ENCODE data around the gene CERT1. TPM values are rescaled to one million over a fixed set of nuclear protein-coding genes. Genes with fewer than 3 reads are reported as not detected.

Gene CERT1
- polyA plus RNA-seq, 1 experiment = 4.5 TPM

DNA sequence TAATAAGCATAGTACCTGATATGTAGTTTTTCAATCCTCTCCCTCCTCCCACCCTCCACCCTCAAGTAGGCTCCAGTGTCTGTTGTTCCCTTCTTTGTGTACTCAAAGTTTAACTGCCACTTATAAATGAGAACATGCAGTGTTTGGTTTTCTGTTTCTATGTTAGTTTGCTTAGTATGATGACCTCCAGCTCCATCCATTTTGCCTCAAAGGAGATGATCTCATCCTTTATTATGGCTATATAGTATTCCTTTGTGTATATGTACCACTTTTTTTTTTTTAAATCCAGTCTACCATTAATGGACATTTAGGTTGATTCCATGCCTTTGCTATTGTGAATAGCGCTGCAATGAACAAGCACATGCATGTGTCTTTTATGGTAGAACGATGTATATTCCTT lies 20.8 kb upstream of the CERT1 start:
- POLR2A ChIA-PET = no interaction called here
- CTCF ChIA-PET = no interaction called here

DNA sequence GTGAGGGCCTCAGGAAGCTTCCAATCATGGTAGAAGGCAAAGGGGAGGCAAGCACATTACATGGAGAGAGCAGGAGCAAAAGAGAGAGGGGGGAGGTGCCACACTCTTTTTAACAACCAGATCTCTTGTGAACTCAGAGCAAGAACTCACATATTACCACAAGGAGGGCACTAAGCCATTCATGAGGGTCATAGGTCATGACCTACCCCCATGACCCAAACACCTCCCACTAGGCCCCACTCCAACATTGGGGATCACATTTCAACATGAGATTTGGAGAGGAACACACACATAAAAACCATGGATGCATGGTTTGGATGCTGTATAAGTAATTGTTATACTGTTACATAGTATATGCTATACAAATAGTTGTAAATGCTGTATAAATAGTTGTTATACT lies 17.8 kb upstream of the CERT1 start:
- TF ChIP-seq, protein P1, sequence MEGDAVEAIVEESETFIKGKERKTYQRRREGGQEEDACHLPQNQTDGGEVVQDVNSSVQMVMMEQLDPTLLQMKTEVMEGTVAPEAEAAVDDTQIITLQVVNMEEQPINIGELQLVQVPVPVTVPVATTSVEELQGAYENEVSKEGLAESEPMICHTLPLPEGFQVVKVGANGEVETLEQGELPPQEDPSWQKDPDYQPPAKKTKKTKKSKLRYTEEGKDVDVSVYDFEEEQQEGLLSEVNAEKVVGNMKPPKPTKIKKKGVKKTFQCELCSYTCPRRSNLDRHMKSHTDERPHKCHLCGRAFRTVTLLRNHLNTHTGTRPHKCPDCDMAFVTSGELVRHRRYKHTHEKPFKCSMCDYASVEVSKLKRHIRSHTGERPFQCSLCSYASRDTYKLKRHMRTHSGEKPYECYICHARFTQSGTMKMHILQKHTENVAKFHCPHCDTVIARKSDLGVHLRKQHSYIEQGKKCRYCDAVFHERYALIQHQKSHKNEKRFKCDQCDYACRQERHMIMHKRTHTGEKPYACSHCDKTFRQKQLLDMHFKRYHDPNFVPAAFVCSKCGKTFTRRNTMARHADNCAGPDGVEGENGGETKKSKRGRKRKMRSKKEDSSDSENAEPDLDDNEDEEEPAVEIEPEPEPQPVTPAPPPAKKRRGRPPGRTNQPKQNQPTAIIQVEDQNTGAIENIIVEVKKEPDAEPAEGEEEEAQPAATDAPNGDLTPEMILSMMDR (IDR thresholded peaks at IDR 0.05; ENCODE audit: insufficient read depth, low read depth, low read length) = no peak
- ChIA-PET CTCF (no interaction called here), POLR2A (no interaction called here)
- 0 out of 2 replicates have a peak, but pooled peaks cover 1% of the 10 kb centered on the region for H3K36me3 ChIP-seq (ENCODE audit: control insufficient read depth, insufficient read depth, low read length)
- no peak overlapping the region for H3K4me3 ChIP-seq (ENCODE audit: low read depth, low read length)
- no peaks in the 10 kb centered on the region for H3K27me3 ChIP-seq (ENCODE audit: control insufficient read depth, insufficient read depth, low read length)
- DNase-seq (ENCODE audit: low read depth) = no peak

More for the DNA sequence above, 20.8 kb upstream of the CERT1 start:
- H3K36me3 ChIP-seq (ENCODE audit: control insufficient read depth, insufficient read depth, low read length) = peaks cover 4% of the 10 kb centered on the region; the same call in 1 of the 2 replicates
- H3K27me3 ChIP-seq (ENCODE audit: control insufficient read depth, insufficient read depth, low read length) = no peaks in the 10 kb centered on the region
- DNase-seq (ENCODE audit: low read depth) = no peak
- no peak overlapping the region for H3K4me3 ChIP-seq (ENCODE audit: low read depth, low read length)
- TF ChIP-seq, protein P1 (IDR thresholded peaks at IDR 0.05; ENCODE audit: insufficient read depth, low read depth, low read length) = no peak

DNA sequence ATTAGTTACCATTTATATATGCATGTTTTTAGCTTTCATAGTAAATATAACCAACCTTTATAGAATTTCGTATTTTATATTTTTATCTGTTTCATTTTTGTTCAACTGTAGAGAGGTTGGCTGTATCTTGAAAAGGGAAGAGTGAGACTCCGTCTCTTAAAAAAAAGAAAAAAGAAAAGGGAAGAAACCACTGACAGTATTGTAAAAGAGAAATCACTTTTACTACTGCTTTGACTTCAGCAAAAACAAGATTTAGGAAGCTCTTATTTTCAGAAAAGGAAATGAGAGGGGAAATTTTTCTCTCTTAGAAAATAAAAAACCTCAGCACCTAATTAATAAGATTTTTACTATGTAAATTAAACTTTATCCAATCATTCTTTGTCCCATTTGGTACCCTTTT lies 14.6 kb upstream of the CERT1 start:
- no peak overlapping the region for H3K4me3 ChIP-seq (ENCODE audit: low read depth, low read length)
- ChIA-PET CTCF (no interaction called here), POLR2A (no interaction called here)
- TF ChIP-seq, protein P1 (IDR thresholded peaks at IDR 0.05; ENCODE audit: insufficient read depth, low read depth, low read length) = no peak
- DNase-seq (ENCODE audit: low read depth) = no peak
- H3K36me3 ChIP-seq (ENCODE audit: control insufficient read depth, insufficient read depth, low read length) = 0 out of 2 replicates have a peak, but pooled peaks cover 1% of the 10 kb centered on the region
- H3K27me3 ChIP-seq (ENCODE audit: control insufficient read depth, insufficient read depth, low read length) = no peaks in the 10 kb centered on the region

DNA sequence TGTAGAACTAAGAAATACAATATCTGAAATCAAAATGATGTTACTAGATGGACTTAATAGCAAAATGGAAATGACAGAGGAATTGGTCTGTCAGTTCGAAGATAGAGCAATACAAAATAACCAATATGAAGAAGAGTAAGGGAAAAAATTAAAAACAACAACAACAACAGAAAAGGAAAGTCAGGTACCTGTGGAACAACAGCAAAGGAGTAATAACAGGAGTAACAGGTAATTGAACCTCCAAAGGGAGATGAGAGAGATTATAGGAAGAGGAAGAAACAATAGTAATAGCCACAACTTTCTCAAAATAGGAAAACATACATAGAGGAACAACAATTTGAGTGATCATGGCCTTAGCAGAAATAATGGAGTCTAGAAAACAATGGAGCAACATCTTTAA lies 13.9 kb upstream of the CERT1 start:
- POLR2A ChIA-PET = no interaction called here
- CTCF ChIA-PET = interaction anchor here (1.1 kb wide), 1 partner anchor 9 kb away, joined by 3 read pairs; no protein-coding TSS in a partner anchor
- H3K27me3 ChIP-seq (ENCODE audit: control insufficient read depth, insufficient read depth, low read length) = no peaks in the 10 kb centered on the region
- 0 out of 2 replicates have a peak, but pooled peaks cover 1% of the 10 kb centered on the region for H3K36me3 ChIP-seq (ENCODE audit: control insufficient read depth, insufficient read depth, low read length)
- TF ChIP-seq, protein P1 (IDR thresholded peaks at IDR 0.05; ENCODE audit: insufficient read depth, low read depth, low read length) = no peak
- H3K4me3 ChIP-seq (ENCODE audit: low read depth, low read length) = no peak overlapping the region
- no peak for DNase-seq (ENCODE audit: low read depth)

DNA sequence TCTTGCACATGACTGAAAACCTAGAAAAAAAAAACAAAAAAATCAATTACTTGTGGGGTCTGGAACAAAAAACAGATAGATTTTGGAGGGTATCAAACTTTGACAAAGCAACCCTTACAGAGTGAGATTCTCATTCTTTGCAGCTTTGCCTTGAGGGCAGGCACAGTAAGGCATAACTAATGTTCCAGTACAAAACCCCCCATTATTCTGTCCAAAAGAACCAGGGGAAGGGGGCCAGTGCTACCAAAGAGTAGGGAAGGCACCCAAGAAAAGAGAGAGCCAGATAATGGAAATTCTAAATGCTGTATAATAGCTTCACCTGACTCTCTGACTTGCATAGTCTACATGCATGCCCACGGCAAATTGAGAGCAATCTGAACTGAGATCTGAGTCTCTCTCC lies 13.2 kb upstream of the CERT1 start:
- DNase-seq (ENCODE audit: low read depth) = no peak
- CTCF ChIA-PET = interaction anchor here (1.1 kb wide), 1 partner anchor 9 kb away, joined by 3 read pairs; no protein-coding TSS in a partner anchor
- Histone ChIP-seq H3K36me3 (ENCODE audit: control insufficient read depth, insufficient read depth, low read length) (0 out of 2 replicates have a peak, but pooled peaks cover 1% of the 10 kb centered on the region), H3K27me3 (ENCODE audit: control insufficient read depth, insufficient read depth, low read length) (no peaks in the 10 kb centered on the region), H3K4me3 (ENCODE audit: low read depth, low read length) (no peak overlapping the region)
- POLR2A ChIA-PET = interaction anchor here (0.5 kb wide), 1 partner anchor 13 kb away, joined by 3 read pairs; the partner anchor contains the start of genes CERT1 and POLK
- TF ChIP-seq, protein P1 (IDR thresholded peaks at IDR 0.05; ENCODE audit: insufficient read depth, low read depth, low read length) = no peak
